Mesodermal cell (in vitro differentiated cells): ENCODE data around the gene RGS6.
"Not testable (repeated sequence)": the region's sequence is repeated elsewhere in the genome, so short reads cannot be mapped to it uniquely, and the experiment has no call there.

Experiments used
- H3K27ac ChIP-seq: 2 replicates; pipeline ENCODE4 v1.7.0; 2013; ENCODE audit warnings: mild to moderate bottlenecking, low read depth, low read length, moderate library complexity; ENCODE audit not compliant: severe bottlenecking
- H3K36me3 ChIP-seq: 2 replicates; pipeline ENCODE4 v1.7.1; 2013; ENCODE audit warnings: mild to moderate bottlenecking, low read length, moderate library complexity; ENCODE audit not compliant: control insufficient read depth, insufficient read depth
- H3K4me1 ChIP-seq: one replicate; pipeline ENCODE4 v1.7.1; 2013; ENCODE audit warnings: mild to moderate bottlenecking, low read length; ENCODE audit not compliant: insufficient read depth, control insufficient read depth, poor library complexity, severe bottlenecking
- H3K4me3 ChIP-seq: 2 replicates; pipeline ENCODE4 v1.7.0; 2013; ENCODE audit warnings: low read length, control low read depth, mild to moderate bottlenecking; ENCODE audit not compliant: insufficient read depth, poor library complexity, severe bottlenecking; ENCODE audit errors: extremely low read depth
- H3K9me3 ChIP-seq: 2 replicates; pipeline ENCODE4 v1.7.1; 2013; ENCODE audit warnings: mild to moderate bottlenecking, low read length, moderate library complexity; ENCODE audit not compliant: control insufficient read depth
- WGBS, 2 experiments: methylation state at CpG; one replicate each; pipeline ENCODE4 v1.1.5; 2013; ENCODE audit warnings: missing lambda C conversion rate in 2 of 2; ENCODE audit not compliant: insufficient coverage in 2 of 2; 5-methylcytosine and 5-hydroxymethylcytosine counted together

The RGS6 gene

DNA sequence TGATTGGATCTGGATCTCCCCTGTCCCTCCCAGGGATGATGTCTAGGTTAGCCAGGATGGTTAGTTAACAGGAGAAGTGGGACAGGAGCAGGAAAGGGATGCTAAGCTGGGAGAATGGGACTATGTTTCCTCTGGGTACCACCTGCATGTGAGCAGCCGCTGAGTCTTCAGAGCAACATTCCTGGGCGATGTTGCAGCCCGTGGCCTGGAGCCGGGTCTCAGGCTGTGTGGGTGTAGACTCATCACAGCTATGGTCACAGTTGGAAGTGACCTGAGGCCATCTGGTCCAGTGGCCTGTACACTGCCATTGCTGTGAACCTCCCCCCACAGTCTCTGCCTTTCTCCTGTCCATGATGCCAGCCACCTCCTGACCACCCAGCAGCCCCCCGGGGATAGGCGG is 539.1 kb downstream of the RGS6 start:
- 88 to 91% methylated on average over 3 to 4 of the region's 6 CpGs for WGBS, 2 experiments
- Histone ChIP-seq H3K9me3 (peaks cover 8% of the 10 kb centered on the region), H3K4me3 (no peak overlapping the region), H3K36me3 (no peaks in the 10 kb centered on the region), H3K27ac (no peak overlapping the region), H3K4me1 (no peaks in the 10 kb centered on the region)

DNA sequence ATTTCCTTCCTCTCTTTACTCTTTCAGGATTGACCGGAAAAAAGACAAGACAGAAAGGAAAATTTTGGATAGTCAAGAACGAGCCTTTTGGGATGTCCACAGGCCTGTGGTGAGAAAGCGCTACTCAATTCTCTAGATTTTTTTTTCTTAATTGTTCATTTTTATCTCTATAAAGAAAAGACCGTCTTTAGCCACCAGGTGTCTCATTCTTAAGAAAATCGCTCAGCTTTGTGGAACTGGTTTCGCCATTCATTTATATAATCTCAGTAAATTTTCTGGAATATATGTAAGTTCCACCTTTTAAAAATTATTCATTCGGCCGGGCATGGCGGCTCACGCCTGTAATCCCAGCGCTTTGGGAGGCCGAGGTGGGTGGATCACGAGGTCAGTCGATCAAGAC is 540.6 kb downstream of the RGS6 start:
- no peaks in the 10 kb centered on the region for H3K9me3 ChIP-seq
- H3K36me3 ChIP-seq: no peaks in the 10 kb centered on the region
- 92 to 95% methylated on average over 8 to 10 of the region's 14 CpGs for WGBS, 2 experiments
- no peak overlapping the region for H3K27ac ChIP-seq
- no peaks in the 10 kb centered on the region for H3K4me1 ChIP-seq
- H3K4me3 ChIP-seq: no peak overlapping the region

DNA sequence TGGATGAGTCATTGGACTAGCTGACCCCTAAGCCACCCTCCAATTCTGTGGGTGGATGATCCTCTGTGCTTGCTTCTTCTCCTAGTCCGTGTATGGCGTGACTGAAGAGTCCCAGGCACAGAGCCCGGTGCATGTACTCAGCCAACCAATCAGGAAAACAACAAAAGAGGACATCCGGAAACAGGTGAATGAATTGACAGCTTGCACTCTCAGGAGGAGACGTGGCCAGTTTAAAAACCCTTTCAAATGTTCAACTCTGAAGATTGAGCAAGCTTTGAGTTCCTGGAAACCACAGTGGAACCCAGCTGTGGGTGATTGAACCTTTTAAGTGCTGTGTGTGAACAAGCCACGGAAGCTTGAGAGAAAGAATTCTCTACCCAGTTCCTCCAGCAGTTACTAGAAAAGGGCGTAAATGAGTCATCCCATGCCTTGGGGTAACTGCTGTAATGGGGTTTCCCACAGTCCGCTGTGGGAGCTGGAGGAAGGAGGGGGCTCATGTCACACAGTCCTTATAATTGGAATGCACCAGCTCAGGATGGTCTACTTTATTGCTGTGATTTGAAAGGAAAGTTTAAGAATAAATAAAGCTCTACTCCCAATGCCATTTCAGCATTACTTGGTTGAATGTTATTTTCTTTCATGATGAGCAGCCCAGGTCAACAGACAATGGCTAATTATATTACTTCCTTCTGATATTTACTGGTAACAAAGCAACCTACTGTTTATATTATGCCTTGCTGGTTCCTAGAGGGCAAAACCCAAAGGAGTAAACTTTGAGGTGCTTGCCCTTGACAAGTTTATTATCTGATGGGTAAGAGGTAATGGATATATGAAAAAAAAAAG is 544.6 kb downstream of the RGS6 start:
- H3K4me1 ChIP-seq: no peaks in the 10 kb centered on the region
- WGBS, 2 experiments: 46 to 62% methylated on average over 5 of the region's 8 CpGs
- H3K36me3 ChIP-seq: no peaks in the 10 kb centered on the region
- H3K4me3 ChIP-seq: no peak overlapping the region
- H3K9me3 ChIP-seq: no peaks in the 10 kb centered on the region
- H3K27ac ChIP-seq: peak overlapping the region; percentile 68

DNA sequence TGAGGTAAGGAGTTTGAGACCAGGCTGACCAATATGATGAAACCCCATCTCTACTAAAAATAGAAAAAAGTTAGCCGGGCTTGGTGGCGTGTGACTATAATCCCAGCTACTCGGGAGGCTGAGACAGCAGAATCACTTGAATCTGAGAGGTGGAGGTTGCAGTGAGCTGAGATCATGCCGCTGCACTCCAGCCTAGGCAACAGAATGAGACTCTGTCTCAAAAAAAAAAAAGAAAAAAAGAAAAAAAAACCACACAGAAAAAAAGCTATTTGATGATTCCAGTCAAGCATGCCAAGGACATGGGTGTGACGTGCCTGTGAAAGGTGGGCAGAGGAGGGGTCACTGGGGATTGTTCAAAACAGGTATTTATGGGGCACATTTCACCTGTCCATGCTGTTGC is 545.3 kb downstream of the RGS6 start:
- H3K36me3 ChIP-seq, H3K9me3 ChIP-seq, H3K4me3 ChIP-seq, H3K4me1 ChIP-seq, H3K27ac ChIP-seq: not testable (repeated sequence)
- 60 to 80% methylated on average over 1 of the region's 5 CpGs for whole genome bisulfite sequencing, 2 experiments

DNA sequence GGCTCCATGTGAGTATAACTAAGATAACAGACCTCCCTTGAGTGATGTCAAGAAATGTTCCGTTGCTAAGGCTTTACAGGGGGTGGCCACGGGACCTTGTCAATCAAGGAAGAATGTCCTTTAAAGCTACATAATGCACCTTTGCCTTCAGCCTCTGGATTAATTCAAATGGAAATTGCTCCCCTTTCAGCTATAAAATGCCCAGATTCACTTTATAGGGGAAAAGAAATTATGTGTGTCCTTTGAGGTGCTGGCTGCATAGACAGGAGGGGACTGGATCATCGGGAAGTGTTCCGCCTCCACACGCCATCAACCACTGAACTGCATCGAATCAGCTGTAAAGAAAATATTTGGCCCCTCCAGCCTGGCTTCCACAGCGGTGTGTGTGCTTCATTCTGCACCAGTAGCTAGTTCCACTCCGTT is 546.3 kb downstream of the RGS6 start:
- Histone ChIP-seq H3K4me3 (no peak overlapping the region), H3K27ac (no peak overlapping the region), H3K4me1 (no peaks in the 10 kb centered on the region), H3K36me3 (no peaks in the 10 kb centered on the region), H3K9me3 (peaks cover 6% of the 10 kb centered on the region)
- 87 to 91% methylated on average over 5 to 8 of the region's 8 CpGs for WGBS, 2 experiments

DNA sequence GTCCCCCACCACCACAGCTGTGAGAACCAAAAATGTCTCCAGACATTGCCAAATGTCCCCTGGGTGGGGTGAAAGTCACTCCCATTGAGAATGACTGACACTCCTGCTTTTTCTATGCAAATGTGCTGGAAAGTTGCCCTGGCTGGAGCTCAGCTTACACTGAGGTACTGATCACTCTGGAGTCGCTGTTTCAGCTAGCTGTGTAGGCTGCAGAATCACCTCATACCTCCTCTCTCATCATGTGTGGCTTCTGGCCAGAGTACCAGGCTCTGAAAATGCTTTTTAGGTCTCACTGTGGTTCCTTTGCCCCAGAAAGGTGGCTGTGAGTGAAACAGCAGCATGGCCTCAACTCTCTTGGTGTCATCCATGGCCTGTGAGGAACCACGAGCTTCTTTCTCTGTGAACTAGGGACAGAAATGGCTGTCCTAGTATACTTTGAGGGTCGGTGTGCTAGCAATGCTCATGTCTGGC is 547.3 kb downstream of the RGS6 start:
- H3K27ac ChIP-seq: no peak overlapping the region
- H3K9me3 ChIP-seq: peaks cover 6% of the 10 kb centered on the region
- WGBS, 2 experiments: 74 to 82% methylated on average over 2 to 3 of the region's 3 CpGs
- H3K4me3 ChIP-seq: no peak overlapping the region
- H3K4me1 ChIP-seq: no peaks in the 10 kb centered on the region
- no peaks in the 10 kb centered on the region for H3K36me3 ChIP-seq

DNA sequence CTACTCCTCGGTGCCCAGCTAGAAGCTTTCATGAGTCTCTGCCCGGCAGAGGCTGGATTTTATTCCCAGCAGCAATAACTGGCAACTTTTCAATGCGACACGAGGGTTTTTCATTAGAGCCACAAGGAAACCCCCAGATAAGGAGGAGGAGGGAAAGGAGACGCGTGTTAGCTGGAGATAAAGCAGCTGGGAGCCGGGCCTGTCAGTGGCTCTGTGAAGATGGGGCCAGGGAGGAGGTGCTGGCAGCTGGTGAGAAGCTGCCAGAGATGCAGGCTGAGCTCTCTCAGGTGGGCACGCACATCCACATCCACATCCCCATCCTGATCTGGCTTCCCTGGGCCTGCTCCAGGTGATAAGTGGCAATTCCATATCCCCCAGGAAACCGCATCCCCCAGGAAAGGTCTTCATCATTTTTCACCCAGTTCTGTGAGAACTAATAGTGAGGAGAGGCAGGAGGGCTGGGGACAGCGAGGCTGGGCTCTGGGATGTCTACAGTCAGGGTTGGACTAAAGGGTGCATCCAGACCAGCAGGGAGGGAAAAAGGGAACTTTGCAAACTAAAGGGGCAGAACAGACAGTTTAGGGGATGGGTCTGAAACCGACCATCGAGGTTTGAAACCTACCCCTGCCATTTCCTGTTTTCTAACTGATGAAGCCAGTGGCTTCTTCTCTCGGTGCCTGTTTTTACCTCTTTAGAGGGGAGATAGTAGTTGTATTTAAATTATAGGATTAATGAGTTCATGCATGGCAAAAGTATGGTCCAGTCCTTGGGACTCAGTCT is 548.4 kb downstream of the RGS6 start:
- H3K36me3 ChIP-seq: no peaks in the 10 kb centered on the region
- WGBS, 2 experiments: 94 to 100% methylated on average over 5 to 6 of the region's 13 CpGs
- H3K27ac ChIP-seq: no peak overlapping the region
- H3K4me3 ChIP-seq: no peak overlapping the region
- peaks cover 6% of the 10 kb centered on the region for H3K9me3 ChIP-seq
- no peaks in the 10 kb centered on the region for H3K4me1 ChIP-seq

DNA sequence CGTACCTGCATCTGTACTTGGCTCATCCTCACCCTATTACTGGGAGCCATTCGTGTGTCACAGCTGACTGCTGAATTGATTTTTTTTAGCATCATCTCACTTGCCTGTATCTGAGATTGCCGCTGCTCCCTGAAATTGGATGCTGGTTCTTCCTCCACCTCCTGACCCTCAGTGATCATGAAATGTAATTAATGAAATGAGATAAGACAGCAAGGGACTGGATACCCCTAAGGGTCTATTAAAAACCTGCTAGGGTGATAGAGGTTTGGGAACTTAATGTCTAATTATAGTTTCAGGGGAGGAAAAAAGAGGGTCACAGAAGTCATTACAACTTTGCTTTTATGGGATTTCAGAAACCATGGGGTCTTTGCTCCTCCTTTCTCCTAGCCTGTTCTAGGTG is 551.1 kb downstream of the RGS6 start:
- H3K9me3 ChIP-seq: peaks cover 6% of the 10 kb centered on the region
- 91 to 93% methylated on average over 2 of the region's 3 CpGs for WGBS, 2 experiments
- no peaks in the 10 kb centered on the region for H3K36me3 ChIP-seq
- H3K4me3 ChIP-seq: no peak overlapping the region
- H3K4me1 ChIP-seq: no peaks in the 10 kb centered on the region
- no peak overlapping the region for H3K27ac ChIP-seq

DNA sequence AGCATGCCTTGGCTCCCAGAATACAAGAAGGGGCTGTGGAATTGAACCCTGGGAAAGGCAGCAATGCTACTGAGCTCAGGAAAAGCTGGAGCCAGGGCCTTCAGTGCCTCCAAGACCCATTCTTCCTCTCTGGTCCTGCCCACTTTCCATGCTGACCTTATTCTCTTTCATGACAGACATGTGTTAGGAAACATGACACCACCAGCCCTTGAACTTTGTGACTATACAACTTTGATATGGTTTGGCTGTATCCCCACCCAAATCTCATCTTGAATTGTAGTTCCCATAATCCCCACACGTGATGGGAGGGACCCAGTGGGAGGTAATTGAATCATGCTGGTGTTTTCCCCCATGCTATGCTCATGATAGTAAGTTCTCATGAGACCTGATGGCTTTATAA is 553.5 kb downstream of the RGS6 start:
- peaks cover 20% of the 10 kb centered on the region for H3K9me3 ChIP-seq
- no peaks in the 10 kb centered on the region for H3K4me1 ChIP-seq
- WGBS, 2 experiments: 80% methylated on average over 1 of the region's 1 CpG; no CpG with 5 or more reads in 1 of the 2 experiments

DNA sequence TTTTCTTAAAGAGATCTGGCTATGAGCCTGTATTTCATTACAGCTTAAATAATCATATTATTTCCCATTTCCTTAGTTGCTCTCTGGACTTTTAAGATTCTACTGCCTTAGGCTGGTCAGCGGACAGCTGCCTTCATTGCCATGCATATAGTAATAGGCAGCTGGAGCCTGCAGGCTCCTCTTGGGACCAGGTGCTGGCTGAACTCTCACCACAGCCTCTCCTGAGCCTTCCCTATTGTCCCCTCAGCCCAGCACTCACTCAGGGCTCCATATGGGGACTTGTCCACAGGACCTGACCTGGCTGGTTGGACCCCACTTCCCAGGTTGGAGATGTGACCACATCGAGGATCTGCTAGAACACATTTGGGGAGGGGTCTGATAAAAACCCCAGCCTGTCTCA is 556.3 kb downstream of the RGS6 start:
- Histone ChIP-seq H3K27ac (no peak overlapping the region), H3K4me1 (no peaks in the 10 kb centered on the region), H3K4me3 (no peak overlapping the region), H3K36me3 (no peaks in the 10 kb centered on the region), H3K9me3 (peaks cover 15% of the 10 kb centered on the region)
- 89 to 100% methylated on average over 1 to 2 of the region's 2 CpGs for WGBS, 2 experiments

More for the DNA sequence above, 553.5 kb downstream of the RGS6 start:
- H3K36me3 ChIP-seq: no peaks in the 10 kb centered on the region
- no peak overlapping the region for H3K4me3 ChIP-seq
- no peak overlapping the region for H3K27ac ChIP-seq
